ENCODE measurements around the gene IPO8. TPM values are rescaled to one million over a fixed set of nuclear protein-coding genes. Genes with fewer than 3 reads are reported as not detected.

The IPO8 gene
- total RNA-seq, 4 donors from 2014 or later = 27.7 to 51.5 (median 38.9) TPM

DNA sequence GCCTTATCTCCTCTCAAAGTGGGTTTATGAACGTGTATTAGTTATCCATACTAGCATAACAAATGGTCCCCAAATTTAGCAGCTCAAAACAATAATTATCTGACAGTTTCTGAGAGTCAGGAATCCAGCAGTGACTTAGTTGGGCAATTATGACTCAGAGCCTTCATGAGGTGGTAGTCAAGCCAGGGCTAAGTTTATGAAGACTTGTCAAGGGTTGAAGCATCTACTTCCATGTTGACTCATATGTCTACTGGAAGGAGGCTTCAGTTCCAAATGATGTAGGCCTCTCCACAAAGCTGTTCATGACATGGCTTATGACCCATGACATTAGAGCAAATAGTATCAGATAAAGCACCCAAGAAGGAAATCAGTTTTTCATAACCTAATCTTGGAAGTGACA is 73.2 kb downstream of the IPO8 start:
- TF ChIP-seq, protein P1, sequence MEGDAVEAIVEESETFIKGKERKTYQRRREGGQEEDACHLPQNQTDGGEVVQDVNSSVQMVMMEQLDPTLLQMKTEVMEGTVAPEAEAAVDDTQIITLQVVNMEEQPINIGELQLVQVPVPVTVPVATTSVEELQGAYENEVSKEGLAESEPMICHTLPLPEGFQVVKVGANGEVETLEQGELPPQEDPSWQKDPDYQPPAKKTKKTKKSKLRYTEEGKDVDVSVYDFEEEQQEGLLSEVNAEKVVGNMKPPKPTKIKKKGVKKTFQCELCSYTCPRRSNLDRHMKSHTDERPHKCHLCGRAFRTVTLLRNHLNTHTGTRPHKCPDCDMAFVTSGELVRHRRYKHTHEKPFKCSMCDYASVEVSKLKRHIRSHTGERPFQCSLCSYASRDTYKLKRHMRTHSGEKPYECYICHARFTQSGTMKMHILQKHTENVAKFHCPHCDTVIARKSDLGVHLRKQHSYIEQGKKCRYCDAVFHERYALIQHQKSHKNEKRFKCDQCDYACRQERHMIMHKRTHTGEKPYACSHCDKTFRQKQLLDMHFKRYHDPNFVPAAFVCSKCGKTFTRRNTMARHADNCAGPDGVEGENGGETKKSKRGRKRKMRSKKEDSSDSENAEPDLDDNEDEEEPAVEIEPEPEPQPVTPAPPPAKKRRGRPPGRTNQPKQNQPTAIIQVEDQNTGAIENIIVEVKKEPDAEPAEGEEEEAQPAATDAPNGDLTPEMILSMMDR (IDR thresholded peaks at IDR 0.05; ENCODE audit: low read depth) = no peak

DNA sequence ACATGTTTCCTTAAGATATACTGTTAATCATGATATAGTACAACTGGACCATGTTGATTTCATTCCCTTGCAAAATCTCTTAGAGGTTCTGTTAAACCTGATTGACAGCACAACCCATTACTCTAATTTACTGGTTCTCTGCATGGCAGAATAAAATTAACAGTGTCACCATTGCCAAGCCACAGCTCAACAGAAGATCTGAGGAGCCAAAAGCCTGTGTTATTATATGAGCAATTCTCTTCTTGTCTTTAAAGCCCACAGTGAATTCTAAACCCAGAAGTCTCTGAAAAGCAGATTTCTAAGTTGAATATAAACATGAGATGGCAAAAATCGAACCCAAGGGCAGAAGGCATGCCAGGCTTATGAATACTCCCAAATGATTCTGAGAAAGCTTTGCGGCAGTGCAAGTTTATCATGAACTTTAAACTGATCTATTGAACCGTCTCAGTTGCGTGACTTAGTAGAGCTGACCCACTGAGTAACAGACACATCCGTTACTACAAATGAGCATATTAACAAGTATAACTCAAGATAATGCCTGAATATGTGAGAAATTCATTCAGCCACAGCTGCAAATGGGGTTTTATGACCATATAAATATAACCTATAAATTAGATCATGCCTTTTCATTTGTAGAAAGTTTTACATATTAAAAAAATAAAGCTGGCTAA is 78.2 kb downstream of the IPO8 start:
- TF ChIP-seq, protein P1 (IDR thresholded peaks at IDR 0.05; ENCODE audit: low read depth) = no peak

DNA sequence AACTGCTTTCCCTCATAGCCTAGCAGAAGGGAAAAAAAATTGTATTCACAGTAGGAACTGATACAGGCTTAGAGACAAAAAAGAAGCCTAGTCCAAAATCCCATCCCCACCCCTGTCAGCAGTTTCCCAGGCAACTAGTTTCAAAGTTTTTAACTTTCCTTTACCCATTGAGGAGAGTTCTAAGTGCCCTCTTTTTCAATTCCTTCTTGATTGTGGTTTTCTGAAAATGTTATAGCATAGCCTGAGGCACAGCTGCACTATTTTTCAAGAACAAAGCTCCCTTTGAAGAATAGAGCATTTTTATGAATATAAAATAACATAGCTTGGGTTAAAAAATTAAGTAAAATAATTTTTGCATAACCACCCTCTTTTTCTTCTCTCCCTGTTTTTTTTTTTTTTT is 81.6 kb downstream of the IPO8 start:
- TF ChIP-seq, protein P1 (IDR thresholded peaks at IDR 0.05; ENCODE audit: low read depth) = no peak

DNA sequence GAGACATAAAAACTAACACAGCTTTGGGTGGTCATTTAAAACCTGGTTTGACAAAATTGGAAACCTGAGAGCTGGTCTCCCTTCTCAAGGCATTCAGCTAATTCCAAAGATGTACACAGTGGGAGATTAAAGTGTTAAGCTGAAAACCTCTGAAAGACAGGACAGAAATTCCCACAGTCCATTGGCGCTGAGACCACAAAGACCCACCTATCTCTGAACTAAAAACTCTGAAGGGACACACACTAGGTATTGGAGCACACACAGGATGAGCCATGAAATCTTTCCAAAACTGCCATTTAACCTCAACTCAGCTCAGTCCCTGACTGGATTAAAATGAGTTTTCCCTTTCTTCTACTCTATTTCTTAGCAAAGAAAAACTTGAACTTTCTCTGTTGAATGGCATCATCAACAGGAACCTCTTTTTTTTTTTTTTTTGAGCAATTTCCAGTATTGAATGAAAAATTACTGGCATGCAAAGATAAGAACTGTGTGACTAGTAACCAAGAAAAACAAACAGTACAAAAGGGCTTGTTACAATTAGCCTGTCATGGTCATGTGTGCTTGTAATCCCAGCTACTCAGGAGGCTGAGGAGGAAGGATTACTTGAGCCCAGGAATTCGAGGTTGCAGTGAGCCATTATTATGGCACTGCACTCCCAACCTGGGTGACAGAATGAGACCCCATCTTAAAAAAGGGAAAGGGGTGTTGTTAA is 82.4 kb downstream of the IPO8 start:
- TF ChIP-seq, protein P1 (IDR thresholded peaks at IDR 0.05; ENCODE audit: low read depth) = no peak

DNA sequence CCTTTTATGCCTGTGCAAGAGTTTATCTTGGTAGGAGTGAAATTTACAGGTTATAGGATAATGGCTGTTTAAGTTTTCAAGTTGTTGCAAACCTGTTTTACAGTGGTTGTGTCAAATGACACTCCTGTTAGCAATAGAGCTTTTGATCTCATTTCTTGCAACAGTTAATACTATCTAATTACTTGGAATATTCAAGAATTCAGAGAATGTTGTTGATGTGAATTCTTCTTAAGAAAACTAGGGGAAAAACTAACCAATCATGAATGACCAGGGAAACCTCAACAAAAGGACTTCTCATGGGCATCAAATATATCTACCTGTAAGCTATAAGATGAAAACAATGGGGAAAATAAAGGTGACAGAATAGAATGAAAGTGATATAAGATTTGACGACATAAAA is 85.0 kb downstream of the IPO8 start:
- TF ChIP-seq, protein P1 (IDR thresholded peaks at IDR 0.05; ENCODE audit: low read depth) = no peak

DNA sequence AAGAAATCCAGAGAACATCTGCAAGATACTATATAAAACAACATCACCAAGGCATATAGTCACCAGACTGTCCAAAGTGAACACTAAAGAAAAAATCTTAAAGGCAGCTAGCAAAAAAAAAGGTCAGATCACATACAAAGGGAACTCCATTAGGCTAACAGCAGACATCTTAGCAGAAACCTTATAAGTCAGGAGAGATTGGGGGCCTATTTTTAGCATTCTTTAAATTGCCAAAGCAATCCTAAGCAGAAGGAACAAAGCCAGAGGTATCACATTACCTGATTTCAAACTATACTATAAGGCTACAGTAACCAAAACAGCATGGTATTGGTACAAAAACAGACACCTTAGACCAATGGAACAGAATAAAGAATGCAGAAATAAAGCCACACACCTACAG is 92.5 kb downstream of the IPO8 start:
- TF ChIP-seq, protein P1 (IDR thresholded peaks at IDR 0.05; ENCODE audit: low read depth) = no peak

DNA sequence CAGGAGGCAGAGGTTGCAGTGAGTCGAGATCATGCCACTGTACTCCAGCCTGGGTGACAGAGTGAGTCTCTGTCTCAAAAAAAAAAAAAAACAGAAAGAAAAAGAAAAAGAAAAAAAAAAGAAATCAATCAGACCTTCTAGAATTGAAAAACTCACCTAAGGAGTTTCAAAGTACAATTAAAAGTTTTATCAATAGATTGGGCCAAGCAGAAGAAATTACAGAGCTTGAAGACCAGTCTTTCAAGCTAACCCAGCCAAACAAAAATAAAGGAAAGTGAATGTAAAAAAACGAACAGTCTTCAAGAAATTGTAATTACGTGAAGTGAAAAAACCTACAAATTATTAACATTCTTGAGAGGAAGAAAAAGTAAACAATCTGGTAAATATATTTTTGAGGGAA is 93.0 kb downstream of the IPO8 start:
- TF ChIP-seq, protein P1 (IDR thresholded peaks at IDR 0.05; ENCODE audit: low read depth) = no peak
